Osteoblast (primary cell): ENCODE data around the gene NSUN5. TPM values are rescaled to one million over a fixed set of nuclear protein-coding genes. Genes with fewer than 3 reads are reported as not detected.

ENCODE experiments used
- DNase-seq: peaks from one replicate; pipeline ENCODE4 v3.0.0; 2011; ENCODE audit warnings: low spot score, mixed read lengths; ENCODE audit not compliant: insufficient read length; ENCODE audit errors: missing footprints
- H2AFZ ChIP-seq: 2 replicates; pipeline ENCODE4 v1.6.0; 2011; ENCODE audit warnings: mild to moderate bottlenecking, low read length
- H3K27ac ChIP-seq: 2 replicates; pipeline ENCODE4 v1.5.1; 2011; ENCODE audit warnings: mild to moderate bottlenecking, low read depth, low read length, moderate library complexity
- H3K27me3 ChIP-seq: 2 replicates; pipeline ENCODE4 v1.6.0; 2012; ENCODE audit warnings: mild to moderate bottlenecking, control low read depth, inconsistent platforms, low read length, moderate library complexity; ENCODE audit not compliant: insufficient read depth
- H3K36me3 ChIP-seq: 2 replicates; pipeline ENCODE4 v1.5.1; 2011; ENCODE audit warnings: mild to moderate bottlenecking, low read length, control low read depth, moderate library complexity; ENCODE audit not compliant: insufficient read depth
- H3K4me1 ChIP-seq: 2 replicates; pipeline ENCODE4 v1.5.1; 2011; ENCODE audit warnings: mild to moderate bottlenecking, low read length, control low read depth, moderate library complexity; ENCODE audit not compliant: insufficient read depth
- H3K4me2 ChIP-seq: 2 replicates; pipeline ENCODE4 v1.6.0; 2011; ENCODE audit warnings: mild to moderate bottlenecking, low read length; ENCODE audit not compliant: insufficient read depth
- H3K4me3 ChIP-seq: fragments of 200-600 bp; sonication (generic); 3 replicates; pipeline ENCODE4 v1.5.1; 2012; ENCODE audit warnings: mild to moderate bottlenecking, low read length, inconsistent platforms; ENCODE audit not compliant: insufficient read depth
- H3K79me2 ChIP-seq: 2 replicates; pipeline ENCODE4 v1.6.0; 2012; ENCODE audit warnings: mild to moderate bottlenecking, low read length, control low read depth, inconsistent platforms; ENCODE audit not compliant: insufficient read depth
- H3K9me3 ChIP-seq: 2 replicates; pipeline ENCODE4 v1.5.1; 2011; ENCODE audit warnings: low read depth, low read length, control low read depth
- H4K20me1 ChIP-seq: 2 replicates; pipeline ENCODE4 v1.6.0; 2012; ENCODE audit warnings: mild to moderate bottlenecking, low read length, control low read depth; ENCODE audit not compliant: insufficient read depth
- CTCF ChIP-seq: IDR thresholded peaks from 2 replicates; pipeline ENCODE4 v1.5.1; 2011; ENCODE audit warnings: mild to moderate bottlenecking, low read depth, low read length, moderate library complexity; ENCODE audit errors: extremely low read depth
- total RNA-seq: library from RNA; depleted of rRNA; stranded (reverse); fragments of >200 nt; gene quantifications from 2 replicates; pipeline ENCODE4 v1.2.3, GENCODE V29; 2012

Gene NSUN5
- total RNA-seq, 1 donor: 17.0 TPM

GRCh38 chr7:73349763-73350162, 41.1 kb upstream of the NSUN5 start:
- peak; percentile 25 for DNase-seq
- Histone ChIP-seq H4K20me1 (no peaks in the 10 kb centered on the region), H2AFZ (no peak overlapping the region), H3K4me1 (no peaks in the 10 kb centered on the region), H3K27me3 (peaks cover 4% of the 10 kb centered on the region), H3K9me3 (no peaks in the 10 kb centered on the region), H3K4me3 (no peak overlapping the region), H3K27ac (no peak overlapping the region), H3K79me2 (no peaks in the 10 kb centered on the region), H3K36me3 (no peaks in the 10 kb centered on the region), H3K4me2 (no peak overlapping the region)
- TF ChIP-seq CTCF: no peak

GRCh38 chr7:73345951-73346350, 37.3 kb upstream of the NSUN5 start:
- H3K36me3 ChIP-seq: no peaks in the 10 kb centered on the region
- H4K20me1 ChIP-seq: no peaks in the 10 kb centered on the region
- H3K4me1 ChIP-seq: peaks cover 12% of the 10 kb centered on the region
- no peak for TF ChIP-seq CTCF
- peaks cover 4% of the 10 kb centered on the region for H3K27me3 ChIP-seq
- no peak overlapping the region for H3K4me2 ChIP-seq
- no peak overlapping the region for H2AFZ ChIP-seq
- H3K79me2 ChIP-seq: no peaks in the 10 kb centered on the region
- H3K27ac ChIP-seq: no peak overlapping the region
- H3K4me3 ChIP-seq: no peak overlapping the region
- H3K9me3 ChIP-seq: no peaks in the 10 kb centered on the region
- DNase-seq: no peak

- no peaks in the 10 kb centered on the region for H3K9me3 ChIP-seq
- H3K36me3 ChIP-seq: no peaks in the 10 kb centered on the region
- peaks cover 12% of the 10 kb centered on the region for H3K4me1 ChIP-seq
- no peak overlapping the region for H3K27ac ChIP-seq
- no peak overlapping the region for H3K4me3 ChIP-seq
- no peak for TF ChIP-seq CTCF
- DNase-seq: no peak
- H3K79me2 ChIP-seq: no peaks in the 10 kb centered on the region
- H3K27me3 ChIP-seq: peaks cover 4% of the 10 kb centered on the region
- no peaks in the 10 kb centered on the region for H4K20me1 ChIP-seq
- no peak overlapping the region for H3K4me2 ChIP-seq
- no peak overlapping the region for H2AFZ ChIP-seq
These were observed 36.9 kb upstream of the NSUN5 start for GRCh38 chr7:73345538-73345937.

- Histone ChIP-seq H3K27ac (no peak overlapping the region), H3K79me2 (no peaks in the 10 kb centered on the region), H2AFZ (no peak overlapping the region), H3K27me3 (peaks cover 4% of the 10 kb centered on the region), H3K36me3 (no peaks in the 10 kb centered on the region), H4K20me1 (no peaks in the 10 kb centered on the region), H3K4me3 (no peak overlapping the region), H3K4me1 (peaks cover 12% of the 10 kb centered on the region), H3K4me2 (no peak overlapping the region), H3K9me3 (no peaks in the 10 kb centered on the region)
- peak; percentile 54 for DNase-seq
- TF ChIP-seq CTCF: no peak
These were observed 35.2 kb upstream of the NSUN5 start for GRCh38 chr7:73343671-73344380.
